ENCODE data around the gene LYPD6.
"Not testable (repeated sequence)": the region's sequence is repeated elsewhere in the genome, so short reads cannot be mapped to it uniquely, and the experiment has no call there.

Gene LYPD6, protein sequence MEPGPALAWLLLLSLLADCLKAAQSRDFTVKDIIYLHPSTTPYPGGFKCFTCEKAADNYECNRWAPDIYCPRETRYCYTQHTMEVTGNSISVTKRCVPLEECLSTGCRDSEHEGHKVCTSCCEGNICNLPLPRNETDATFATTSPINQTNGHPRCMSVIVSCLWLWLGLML

DNA sequence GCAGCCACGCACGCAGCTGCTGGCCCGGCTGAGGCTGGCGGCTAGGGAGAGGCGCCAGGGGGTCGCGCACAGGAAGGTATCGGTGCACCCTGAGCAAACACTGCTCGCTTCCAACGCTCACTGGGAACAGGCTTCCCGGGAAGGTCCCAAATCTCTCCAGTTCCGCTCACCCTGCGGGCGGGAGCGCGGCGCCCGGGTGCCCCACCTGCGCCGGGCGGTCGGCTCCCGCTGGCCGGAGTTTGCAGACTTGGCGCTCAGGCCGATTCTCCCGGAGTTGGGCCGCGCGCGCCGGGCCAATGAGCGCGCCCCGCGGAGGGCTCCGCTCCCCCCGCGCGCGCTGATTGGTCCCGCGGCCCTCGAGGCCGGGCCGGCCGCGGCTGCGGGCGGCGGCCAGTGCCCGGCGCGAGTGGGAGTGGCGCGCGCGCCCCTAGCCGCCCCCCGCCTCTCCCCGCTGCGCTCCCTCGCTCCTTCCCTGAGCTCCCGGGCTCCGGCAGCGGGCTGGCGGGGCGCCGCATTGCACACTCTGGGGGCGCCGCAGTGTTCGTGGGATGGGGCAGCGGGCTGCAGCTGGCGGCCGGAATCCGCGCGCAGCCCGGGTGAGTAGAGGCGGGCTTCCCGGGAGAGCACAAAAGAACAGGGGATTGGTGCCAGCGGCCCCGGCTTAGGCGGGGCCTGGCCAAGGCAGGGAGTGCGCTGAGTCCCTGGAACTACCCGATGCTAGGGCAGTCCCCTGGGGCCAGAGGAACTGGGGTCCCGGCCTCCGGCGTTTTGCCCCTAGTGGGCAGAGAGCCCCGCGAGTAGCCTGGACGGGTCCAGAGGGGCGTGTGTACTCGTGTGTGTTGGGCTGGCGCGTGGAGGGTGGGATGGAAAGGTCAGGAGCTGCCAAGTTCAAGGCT lies at the start of gene LYPD6:
Gene LYPD6 (plus strand): TSS at position 461 of the 896 bp plus-strand sequence. CDS start 107,122 bp downstream, outside the sequence.
- DNase-seq (ENCODE audit: extremely low read depth in 1 of 2, low read depth in 1 of 2) = no peak

DNA sequence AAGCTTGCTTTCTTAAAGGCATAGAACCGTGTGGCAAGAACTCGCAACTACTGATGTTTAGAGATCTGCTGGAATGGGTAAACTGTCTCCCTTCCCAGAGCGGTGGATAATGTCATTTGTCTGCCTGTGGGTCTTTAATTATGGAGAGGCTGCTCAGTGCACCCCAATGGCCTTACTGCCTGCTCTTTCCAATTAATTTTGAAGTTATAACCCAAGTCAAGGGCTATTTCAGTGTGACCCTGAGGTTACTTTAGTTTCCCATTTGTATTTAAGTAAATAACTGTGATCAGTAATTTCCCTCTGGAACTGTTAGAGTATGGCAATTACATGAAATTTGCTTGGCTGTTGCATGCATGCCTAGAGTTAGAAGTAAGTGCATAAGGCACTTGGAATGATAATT lies 48.9 kb upstream of the LYPD6 start:
- no peak for DNase-seq (ENCODE audit: extremely low read depth in 1 of 2, low read depth in 1 of 2)

DNA sequence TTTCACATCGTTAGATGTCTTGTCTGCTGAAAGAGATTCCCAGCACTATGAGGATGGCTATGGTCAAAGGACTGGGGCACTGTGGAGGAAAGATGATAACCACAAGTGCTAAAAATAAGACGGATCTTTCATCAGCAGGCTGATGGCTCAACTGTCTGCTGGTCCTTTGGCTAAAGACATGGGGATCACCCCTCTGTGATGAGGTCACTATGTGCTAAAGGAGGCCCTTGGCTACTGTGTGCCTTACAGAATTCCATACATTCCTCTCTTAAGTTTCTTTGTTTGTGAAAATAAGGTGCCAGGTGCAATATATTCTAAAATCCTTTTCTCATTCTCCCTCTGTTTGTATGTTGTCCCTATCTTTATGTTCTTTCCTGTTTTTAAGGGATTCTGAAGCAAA lies 39.7 kb upstream of the LYPD6 start:
- DNase-seq (ENCODE audit: extremely low read depth in 1 of 2, low read depth in 1 of 2) = no peak

DNA sequence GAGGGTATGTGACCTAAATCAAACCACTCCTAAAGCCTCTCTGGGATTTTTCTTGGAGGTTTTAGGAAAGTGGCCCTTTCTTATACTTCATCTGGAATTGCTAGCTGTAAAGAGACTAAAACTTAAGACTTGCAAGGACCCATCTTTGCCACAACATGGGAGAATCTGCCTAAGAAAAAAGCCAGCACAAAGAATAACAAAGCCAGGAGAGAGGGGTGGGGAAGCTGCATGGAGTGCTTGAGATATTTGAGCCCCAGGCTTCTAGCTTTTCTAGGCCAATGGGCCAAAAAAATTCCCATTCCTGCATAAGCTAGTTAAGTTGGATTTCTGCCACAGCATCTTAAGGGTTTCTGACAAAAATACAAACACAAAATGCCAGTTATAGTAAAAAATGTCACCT lies 38.5 kb upstream of the LYPD6 start:
- DNase-seq (ENCODE audit: extremely low read depth in 1 of 2, low read depth in 1 of 2) = no peak

DNA sequence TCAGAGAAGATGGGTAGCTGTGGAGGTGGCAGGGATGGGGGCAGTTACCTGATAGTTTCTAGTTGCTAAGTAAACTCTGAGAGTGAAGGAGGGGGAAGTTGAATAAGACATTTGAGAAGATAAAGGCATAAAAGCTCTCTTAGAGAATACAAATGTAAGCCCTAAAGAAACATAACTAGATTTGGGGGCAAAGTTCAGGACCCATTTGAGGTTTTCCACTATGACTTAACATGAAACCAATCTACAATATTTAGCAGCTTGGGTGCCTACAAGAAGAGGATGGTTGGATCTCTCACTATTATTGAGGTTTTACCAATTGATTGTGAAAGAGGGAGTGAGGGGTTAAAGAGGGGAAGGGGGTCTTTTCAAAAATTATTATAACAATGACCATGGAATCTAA lies 34.4 kb upstream of the LYPD6 start:
- DNase-seq (ENCODE audit: extremely low read depth in 1 of 2, low read depth in 1 of 2) = no peak

DNA sequence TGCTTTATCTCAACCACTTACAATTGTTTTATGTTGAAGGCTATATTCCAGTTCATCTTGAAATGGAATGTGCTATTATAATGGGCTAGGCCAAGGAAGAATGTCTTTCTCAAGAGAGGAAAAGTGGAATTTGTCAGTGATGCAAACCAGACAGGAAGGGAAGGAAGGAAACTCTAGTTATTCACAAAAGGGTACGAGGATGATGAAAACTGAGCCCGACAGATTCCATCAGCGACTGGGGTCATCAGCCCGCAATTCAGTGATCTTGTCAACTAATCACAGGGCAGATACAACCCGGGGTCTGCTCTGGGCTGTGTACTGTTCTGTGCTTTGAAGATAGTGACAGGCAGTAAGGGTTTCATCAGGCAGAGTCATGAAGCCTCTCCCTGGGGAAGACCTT lies 23.4 kb upstream of the LYPD6 start:
- DNase-seq (ENCODE audit: extremely low read depth in 1 of 2, low read depth in 1 of 2) = no peak

DNA sequence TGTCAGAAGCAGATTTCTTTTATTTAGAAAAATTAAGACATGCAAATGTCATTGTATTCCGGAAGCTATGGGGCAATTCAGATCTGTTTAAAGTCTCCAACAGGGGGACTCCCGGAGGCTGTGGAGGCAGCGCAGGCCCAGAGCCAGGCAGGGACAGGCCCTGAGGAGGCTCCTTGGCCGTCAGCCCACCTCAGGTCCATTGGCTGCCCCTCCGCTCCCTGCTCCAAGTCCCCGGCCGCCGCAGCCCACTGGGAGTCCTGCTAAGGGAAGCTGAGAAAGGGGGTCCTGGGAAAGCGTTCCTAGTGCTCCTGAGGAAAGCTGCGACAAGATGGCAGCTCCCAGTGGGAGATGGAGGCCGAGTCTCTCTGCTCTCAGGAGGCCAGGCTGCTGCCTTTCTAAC lies 20.0 kb upstream of the LYPD6 start:
- DNase-seq (ENCODE audit: extremely low read depth in 1 of 2, low read depth in 1 of 2) = no peak

DNA sequence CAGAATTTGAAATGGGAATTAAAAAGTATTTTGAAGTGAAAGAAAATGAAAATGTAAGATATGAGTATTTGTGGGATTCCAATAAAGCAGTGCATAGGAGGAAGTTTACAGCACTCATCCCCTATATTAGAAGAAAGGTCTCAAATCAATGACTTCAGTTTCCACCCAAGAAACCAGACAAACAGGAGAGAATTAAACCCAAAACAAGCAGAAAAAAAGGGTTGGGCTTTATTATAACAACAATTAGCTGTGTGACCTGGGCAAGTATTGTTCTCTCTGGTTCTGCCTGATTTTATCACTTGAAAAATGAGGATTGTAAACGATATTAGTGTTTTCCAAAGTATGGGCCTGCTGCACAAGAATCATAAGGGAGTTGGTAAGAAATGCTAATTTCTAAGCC lies 18.3 kb upstream of the LYPD6 start:
- no peak for DNase-seq (ENCODE audit: extremely low read depth in 1 of 2, low read depth in 1 of 2)

DNA sequence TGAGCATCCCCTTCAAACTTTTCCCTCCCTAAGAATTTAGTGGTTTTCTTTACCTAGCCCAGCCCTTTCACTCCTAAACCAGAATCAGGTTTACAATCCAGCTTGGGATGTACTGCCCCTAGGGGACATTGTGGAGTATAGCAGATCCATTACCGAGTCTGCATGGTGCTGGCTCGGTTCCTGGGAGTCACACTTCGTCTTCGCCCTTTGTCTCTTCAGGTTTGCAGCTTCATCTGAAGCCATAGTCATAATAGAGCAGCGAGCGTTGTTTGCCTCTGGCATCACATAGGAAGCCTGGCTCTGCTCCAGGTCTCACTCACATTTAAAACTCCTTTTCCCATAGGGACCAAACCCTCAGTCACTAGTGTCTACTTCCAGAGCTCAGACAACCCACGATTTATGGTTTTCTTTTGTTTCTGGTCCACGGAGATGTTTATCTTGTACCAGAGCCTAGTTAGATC lies 16.8 kb upstream of the LYPD6 start:
- DNase-seq (ENCODE audit: extremely low read depth in 1 of 2, low read depth in 1 of 2) = no peak

DNA sequence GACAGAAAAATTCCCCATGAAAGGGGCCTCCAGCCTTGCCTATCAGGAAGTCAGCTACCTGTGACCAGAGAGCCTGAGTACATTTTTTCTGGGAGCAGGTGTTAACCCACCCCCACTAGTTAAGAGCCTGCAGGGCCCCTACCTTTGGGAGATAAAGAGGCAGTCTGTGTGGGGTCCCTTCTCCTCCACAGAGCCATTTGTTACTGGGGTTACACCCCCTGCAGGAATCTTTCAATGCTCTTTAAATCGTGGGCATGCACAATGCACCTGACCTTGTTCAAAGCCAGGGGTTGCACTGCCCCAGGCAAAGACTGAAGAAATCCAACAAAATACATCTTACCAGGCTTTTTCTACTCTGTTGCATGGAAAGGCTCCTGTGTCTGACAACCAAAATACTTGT lies 15.7 kb upstream of the LYPD6 start:
- no peak for DNase-seq (ENCODE audit: extremely low read depth in 1 of 2, low read depth in 1 of 2)

DNA sequence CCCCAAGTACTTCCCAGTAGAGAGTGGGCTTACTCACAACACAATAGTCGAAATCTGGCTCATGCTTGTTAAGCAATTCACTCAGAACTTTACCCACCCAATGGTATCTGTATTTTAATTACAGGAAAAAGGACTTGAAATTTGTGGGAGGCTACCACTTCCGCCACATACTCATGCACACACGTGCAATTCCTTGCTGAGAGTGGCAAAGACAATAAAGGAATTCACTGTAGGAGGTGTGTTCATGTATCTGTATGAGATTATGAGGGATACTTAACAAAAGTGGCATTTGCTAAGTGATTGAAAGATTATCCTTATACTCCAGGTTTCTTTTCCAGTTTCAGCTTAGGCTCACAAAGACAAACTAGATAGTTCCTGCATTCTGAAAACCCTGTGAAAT lies 14.9 kb upstream of the LYPD6 start:
- no peak for DNase-seq (ENCODE audit: extremely low read depth in 1 of 2, low read depth in 1 of 2)

DNA sequence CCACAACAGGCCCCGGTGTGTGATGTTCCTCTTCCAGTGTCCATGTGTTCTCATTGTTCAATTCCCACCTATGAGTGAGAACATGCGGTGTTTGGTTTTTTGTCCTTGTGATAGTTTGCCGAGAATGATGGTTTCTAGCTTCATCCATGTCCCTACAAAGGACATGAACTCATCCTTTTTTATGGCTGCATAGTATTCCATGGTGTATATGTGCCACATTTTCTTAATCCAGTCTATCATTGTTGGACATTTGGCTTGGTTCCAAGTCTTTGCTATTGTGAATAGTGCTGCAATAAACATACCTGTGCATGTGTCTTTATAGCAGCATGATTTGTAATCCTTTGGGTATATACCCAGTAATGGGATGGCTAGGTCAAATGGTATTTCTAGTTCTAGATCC lies 11.8 kb upstream of the LYPD6 start:
- not testable (repeated sequence) for DNase-seq (ENCODE audit: extremely low read depth in 1 of 2, low read depth in 1 of 2)

DNA sequence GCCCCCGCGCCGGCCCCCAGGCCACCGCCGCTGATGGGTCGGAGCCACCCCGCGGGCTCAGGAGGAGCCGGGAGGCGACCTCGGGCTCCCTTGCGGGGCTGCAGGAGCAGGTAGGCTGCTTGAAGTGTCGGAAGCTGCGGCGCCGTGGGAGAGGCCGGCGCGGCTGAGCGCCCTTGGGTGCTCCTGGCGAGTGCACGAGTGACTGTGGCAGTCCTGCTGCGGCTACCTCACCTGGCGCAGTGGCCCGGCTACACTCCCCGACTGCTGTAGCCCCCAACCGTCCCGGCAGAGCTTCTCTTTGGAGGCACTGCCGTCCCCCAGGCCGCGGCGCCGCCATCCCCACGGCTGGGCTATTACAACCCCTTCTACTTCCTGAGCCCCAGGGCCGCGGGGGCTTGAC lies 10.0 kb upstream of the LYPD6 start:
- DNase-seq (ENCODE audit: extremely low read depth in 1 of 2, low read depth in 1 of 2) = no peak

DNA sequence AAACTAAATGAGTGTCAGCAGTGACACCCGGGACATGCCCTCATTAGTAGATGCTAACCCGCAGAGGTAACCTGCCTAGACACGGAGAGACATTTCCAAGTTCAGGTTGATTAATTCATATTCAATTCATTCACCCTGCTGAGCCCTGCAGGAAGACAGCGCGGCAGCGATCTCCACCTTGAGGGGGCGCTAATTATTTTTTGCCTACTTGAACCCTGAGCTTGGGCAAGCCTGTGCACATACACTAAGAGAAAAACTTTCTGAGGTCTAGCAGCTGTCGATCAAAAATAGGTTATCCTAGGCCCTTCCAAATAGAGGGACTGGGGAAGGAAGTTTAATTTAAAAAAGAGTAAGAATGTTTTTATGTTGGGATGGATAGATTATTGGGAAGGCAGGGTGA lies 1.3 kb upstream of the LYPD6 start:
- no peak for DNase-seq (ENCODE audit: extremely low read depth in 1 of 2, low read depth in 1 of 2)

DNA sequence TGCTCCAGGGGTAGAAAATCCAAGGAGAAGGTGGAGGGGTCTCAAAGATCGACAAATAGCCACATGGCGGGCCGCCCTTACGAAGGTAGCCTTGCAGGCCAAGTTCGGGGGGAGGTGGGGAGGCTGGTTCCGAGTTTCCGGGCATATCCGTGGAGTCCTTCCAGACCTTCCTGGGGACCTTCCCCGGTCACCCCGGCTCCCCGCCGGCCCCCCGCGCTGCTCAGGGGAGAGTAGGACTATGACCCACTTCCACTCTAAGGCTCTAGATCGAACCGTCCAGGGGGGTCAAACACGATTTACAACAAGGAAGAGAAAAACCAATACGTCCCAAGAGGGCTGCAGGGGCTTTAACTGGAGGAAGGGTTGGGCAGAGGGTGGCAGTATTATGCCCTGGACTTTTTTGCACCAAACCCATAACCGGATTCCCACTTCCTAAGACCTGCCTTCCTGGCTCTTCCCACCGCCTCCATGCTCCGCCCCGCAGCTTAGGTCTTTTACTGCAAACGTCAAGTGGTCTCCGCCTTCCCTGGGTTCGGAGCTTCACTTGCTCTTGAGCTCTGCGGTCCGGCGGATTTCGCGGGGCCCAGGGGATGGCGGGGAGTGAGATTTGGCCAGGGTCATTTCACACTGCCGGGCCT lies 779 bp upstream of the LYPD6 start:
- DNase-seq (ENCODE audit: extremely low read depth in 1 of 2, low read depth in 1 of 2) = no peak

DNA sequence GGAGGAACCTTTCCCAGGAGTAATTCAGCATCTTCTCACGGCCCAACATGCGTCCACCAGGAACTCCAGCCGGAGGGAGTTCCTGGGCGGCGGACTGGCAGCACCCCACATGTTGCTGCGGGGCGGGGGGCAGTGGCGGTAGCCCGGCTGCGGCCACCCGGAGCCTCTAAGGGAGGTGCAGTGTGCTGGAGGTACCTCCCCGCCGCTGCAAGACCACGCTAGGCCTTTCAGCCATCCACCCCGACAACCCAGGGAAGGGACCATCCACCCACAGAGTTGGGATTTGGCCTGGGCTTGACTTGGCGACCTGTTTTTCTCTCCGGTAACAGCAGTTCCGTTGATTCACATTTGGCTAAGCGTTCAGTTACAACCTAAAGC lies 625 bp downstream of the LYPD6 start:
- no peak for DNase-seq (ENCODE audit: extremely low read depth in 1 of 2, low read depth in 1 of 2)

DNA sequence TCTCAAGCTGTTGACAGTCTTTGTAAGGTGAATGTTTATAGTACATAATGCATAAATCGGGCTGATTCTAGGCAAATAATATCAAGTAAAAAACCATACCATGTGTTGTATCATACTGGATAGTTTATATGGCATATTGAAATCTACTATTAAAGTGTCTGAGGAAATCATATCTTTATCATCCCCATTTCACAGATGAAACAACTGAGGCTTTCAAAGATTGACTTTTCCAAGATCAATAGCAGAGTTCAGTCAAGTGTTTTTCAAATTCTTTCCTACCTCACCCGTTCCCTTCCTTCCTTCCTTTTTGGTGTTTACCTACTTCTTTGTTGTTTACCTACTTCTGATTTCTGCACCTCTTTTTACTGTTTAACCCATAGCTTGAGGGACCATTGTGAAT lies 2.0 kb downstream of the LYPD6 start:
- DNase-seq (ENCODE audit: extremely low read depth in 1 of 2, low read depth in 1 of 2) = no peak

DNA sequence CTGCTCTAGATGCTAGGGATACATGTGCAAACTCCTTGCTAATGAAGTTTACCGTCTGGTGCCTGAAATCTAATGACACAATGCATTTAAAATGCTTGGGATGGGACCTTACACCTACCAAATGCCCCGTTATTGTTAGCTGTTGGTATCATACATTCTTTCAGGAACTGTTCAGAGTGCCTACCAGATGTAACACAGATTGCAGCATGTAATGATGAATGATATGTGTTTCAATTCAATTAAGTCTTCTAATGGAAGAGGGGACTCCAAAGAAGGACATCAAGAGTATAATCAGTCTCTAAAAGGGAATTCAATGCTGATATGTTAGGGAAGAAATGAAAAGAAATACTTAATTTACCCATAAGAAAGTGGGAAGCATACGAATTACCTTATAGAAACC lies 3.2 kb downstream of the LYPD6 start:
- no peak for DNase-seq (ENCODE audit: extremely low read depth in 1 of 2, low read depth in 1 of 2)

DNA sequence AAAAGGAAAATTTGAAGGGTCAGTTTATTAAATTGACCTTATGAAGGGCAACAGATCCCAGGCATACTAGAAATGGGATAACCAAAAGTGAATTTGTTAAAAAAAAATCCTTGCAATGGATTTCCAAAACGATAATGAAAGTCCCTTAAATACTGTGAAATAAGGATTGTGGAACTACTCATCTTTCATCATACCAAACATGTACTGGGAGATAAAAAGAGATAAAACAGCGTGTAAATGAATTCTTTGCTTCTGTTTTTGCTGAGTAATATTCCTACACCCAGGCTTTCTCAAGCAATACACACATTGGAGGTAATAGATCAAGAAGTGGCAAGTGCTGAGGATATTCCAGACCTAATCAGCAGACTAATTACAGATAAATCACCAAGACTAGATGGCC lies 3.8 kb downstream of the LYPD6 start:
- no peak for DNase-seq (ENCODE audit: extremely low read depth in 1 of 2, low read depth in 1 of 2)

DNA sequence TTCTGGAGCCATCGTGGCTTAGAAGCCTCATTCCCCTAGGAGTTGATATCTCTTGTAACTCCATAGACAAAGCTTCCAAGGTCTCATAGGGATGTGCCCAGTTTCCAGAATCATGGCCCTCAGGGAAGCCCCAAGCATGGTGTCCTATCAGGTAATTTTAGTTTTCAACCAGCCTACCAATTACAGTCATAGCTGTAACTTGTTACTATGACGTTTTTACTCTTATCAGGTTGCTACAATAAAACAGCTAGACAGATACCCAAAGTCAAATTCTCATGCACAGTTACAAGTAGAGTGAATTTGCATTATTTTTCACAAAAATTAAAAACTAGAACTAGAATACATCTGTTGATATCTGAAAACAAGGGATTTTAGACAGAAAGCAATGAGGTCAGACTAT lies 8.9 kb downstream of the LYPD6 start:
- no peak for DNase-seq (ENCODE audit: extremely low read depth in 1 of 2, low read depth in 1 of 2)

DNA sequence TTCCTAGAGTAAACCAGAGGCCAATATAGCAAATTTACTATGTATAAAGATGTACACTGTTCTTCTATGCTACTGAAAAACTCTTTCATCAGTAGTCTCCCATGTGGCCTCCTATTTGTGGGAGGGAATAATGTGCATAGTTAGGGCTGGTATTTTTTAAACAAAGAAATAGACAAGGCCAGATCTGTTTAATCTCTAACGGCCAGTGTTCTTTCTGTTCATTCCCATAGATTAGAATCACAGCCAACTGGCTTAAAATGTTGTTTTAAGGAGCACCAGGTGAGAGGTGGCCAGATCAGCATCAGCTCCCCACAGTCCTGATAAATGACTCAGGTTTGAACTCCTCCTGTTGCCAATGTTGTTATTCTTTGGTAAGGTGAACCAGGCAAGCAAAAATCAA lies 12.1 kb downstream of the LYPD6 start:
- no peak for DNase-seq (ENCODE audit: extremely low read depth in 1 of 2, low read depth in 1 of 2)

DNA sequence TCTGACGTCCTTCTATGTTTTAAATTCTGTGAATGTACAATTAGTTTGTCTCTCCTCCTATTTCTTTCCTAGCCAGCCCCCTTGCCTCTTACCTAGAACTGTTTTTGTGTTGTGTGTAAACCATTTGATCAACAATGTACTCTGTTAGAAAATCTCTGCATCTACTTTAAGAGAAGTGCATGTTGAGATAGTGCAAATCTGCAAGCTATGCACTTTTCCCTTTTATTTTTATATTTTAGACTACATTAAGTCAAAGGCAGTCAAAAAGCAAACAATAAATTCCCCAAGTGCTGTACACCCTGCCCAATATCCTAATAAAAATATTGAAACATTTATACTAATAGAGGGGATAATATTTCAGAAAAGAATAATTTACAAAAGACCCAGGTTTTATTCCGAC lies 13.7 kb downstream of the LYPD6 start:
- DNase-seq (ENCODE audit: extremely low read depth in 1 of 2, low read depth in 1 of 2) = no peak
